ENCODE results near the gene ALAS1.
"Not testable (repeated sequence)": the region's sequence is repeated elsewhere in the genome, so short reads cannot be mapped to it uniquely, and the experiment has no call there.

ALAS1 gene

GRCh38 chr3:52176951-52177700 lies 20.8 kb upstream of the ALAS1 start:
- no peak for DNase-seq (ENCODE audit: low read depth in 3 of 3)

GRCh38 chr3:52177701-52178042 lies 20.3 kb upstream of the ALAS1 start:
- no peak for DNase-seq (ENCODE audit: low read depth in 3 of 3)

- DNase-seq (ENCODE audit: low read depth in 3 of 3) = not testable (repeated sequence)
Observed at GRCh38 chr3:52178126-52178525, 19.8 kb upstream of the ALAS1 start.

- no peak for DNase-seq (ENCODE audit: low read depth in 3 of 3)
Observed at GRCh38 chr3:52178537-52178936, 19.4 kb upstream of the ALAS1 start.

GRCh38 chr3:52181543-52181942 lies 16.4 kb upstream of the ALAS1 start:
- no peak for DNase-seq (ENCODE audit: low read depth in 3 of 3)

GRCh38 chr3:52182196-52182595 lies 15.8 kb upstream of the ALAS1 start:
- DNase-seq (ENCODE audit: low read depth in 3 of 3) = no peak

- no peak for DNase-seq (ENCODE audit: low read depth in 3 of 3)
Observed at GRCh38 chr3:52182691-52183090, 15.3 kb upstream of the ALAS1 start.

- DNase-seq (ENCODE audit: low read depth in 3 of 3) = no peak
Observed at GRCh38 chr3:52183786-52184445, 14.0 kb upstream of the ALAS1 start.

- no peak for DNase-seq (ENCODE audit: low read depth in 3 of 3)
Observed at GRCh38 chr3:52184690-52185089, 13.3 kb upstream of the ALAS1 start.

GRCh38 chr3:52185311-52185710 lies 12.6 kb upstream of the ALAS1 start:
- DNase-seq (ENCODE audit: low read depth in 3 of 3) = no peak

- no peak for DNase-seq (ENCODE audit: low read depth in 3 of 3)
Observed at GRCh38 chr3:52185837-52186236, 12.1 kb upstream of the ALAS1 start.

- DNase-seq (ENCODE audit: low read depth in 3 of 3) = no peak
Observed at GRCh38 chr3:52186729-52187128, 11.2 kb upstream of the ALAS1 start.

- DNase-seq (ENCODE audit: low read depth in 3 of 3) = no peak
Observed at GRCh38 chr3:52188556-52188955, 9.4 kb upstream of the ALAS1 start.

GRCh38 chr3:52190294-52191074 lies 7.5 kb upstream of the ALAS1 start:
- DNase-seq (ENCODE audit: low read depth in 3 of 3) = no peak

- no peak for DNase-seq (ENCODE audit: low read depth in 3 of 3)
Observed at GRCh38 chr3:52191663-52192062, 6.3 kb upstream of the ALAS1 start.

- no peak for DNase-seq (ENCODE audit: low read depth in 3 of 3)
Observed at GRCh38 chr3:52193065-52193464, 4.9 kb upstream of the ALAS1 start.

GRCh38 chr3:52194485-52195290 lies 3.3 kb upstream of the ALAS1 start:
- no peak for DNase-seq (ENCODE audit: low read depth in 3 of 3)

- DNase-seq (ENCODE audit: low read depth in 3 of 3) = no peak
Observed at GRCh38 chr3:52195291-52195597, 2.7 kb upstream of the ALAS1 start.

- DNase-seq (ENCODE audit: low read depth in 3 of 3) = no peak
Observed at GRCh38 chr3:52195823-52196331, 2.1 kb upstream of the ALAS1 start.

- no peak for DNase-seq (ENCODE audit: low read depth in 3 of 3)
Observed at GRCh38 chr3:52196977-52197376, 983 bp upstream of the ALAS1 start.

- DNase-seq (ENCODE audit: low read depth in 3 of 3) = no peak
Observed at GRCh38 chr3:52197499-52197841, 490 bp upstream of the ALAS1 start.
